ENCODE results near the gene PRR15.

PRR15 gene

DNA sequence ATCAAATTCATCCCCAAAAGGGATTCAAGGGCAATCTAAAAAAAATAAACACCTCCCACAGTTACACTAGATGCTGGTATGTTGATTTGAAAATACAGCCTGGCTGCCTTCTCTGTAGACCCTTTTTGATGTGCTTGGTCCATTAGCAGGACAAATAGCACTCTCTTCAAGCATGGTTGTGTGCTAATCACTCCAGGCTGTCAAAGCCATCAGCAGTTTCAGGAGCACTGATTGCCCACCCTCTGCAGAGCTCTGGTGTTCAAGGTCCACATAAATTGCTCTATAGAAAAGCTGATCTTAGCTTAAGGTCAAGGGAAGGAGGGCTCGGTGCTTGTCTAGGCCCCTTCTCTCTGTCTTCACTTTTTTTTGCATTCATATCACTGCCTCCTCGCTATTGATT is 35.4 kb downstream of the PRR15 start:
- ATAC-seq: no peak
- TF ChIP-seq CREB5 (CRISPR knock-in tag; IDR thresholded peaks at IDR 0.05; ENCODE audit: low read depth): no peak
- no peak for TF ChIP-seq RARB (CRISPR knock-in tag; IDR thresholded peaks at IDR 0.05)
- no peak for TF ChIP-seq ZNF565 (CRISPR knock-in tag; conservative IDR thresholded peaks at IDR 0.05; ENCODE audit: low read depth)
- TF ChIP-seq, protein P1, sequence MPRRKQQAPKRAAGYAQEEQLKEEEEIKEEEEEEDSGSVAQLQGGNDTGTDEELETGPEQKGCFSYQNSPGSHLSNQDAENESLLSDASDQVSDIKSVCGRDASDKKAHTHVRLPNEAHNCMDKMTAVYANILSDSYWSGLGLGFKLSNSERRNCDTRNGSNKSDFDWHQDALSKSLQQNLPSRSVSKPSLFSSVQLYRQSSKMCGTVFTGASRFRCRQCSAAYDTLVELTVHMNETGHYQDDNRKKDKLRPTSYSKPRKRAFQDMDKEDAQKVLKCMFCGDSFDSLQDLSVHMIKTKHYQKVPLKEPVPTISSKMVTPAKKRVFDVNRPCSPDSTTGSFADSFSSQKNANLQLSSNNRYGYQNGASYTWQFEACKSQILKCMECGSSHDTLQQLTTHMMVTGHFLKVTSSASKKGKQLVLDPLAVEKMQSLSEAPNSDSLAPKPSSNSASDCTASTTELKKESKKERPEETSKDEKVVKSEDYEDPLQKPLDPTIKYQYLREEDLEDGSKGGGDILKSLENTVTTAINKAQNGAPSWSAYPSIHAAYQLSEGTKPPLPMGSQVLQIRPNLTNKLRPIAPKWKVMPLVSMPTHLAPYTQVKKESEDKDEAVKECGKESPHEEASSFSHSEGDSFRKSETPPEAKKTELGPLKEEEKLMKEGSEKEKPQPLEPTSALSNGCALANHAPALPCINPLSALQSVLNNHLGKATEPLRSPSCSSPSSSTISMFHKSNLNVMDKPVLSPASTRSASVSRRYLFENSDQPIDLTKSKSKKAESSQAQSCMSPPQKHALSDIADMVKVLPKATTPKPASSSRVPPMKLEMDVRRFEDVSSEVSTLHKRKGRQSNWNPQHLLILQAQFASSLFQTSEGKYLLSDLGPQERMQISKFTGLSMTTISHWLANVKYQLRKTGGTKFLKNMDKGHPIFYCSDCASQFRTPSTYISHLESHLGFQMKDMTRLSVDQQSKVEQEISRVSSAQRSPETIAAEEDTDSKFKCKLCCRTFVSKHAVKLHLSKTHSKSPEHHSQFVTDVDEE (CRISPR knock-in tag; IDR thresholded peaks at IDR 0.05): no peak
- no peak for TF ChIP-seq ESRRG (CRISPR knock-in tag; IDR thresholded peaks at IDR 0.05)
- TF ChIP-seq PPARA (CRISPR knock-in tag; IDR thresholded peaks at IDR 0.05; ENCODE audit: borderline replicate concordance): no peak

- no peak for ATAC-seq
- no peak for TF ChIP-seq ESRRG (CRISPR knock-in tag; IDR thresholded peaks at IDR 0.05)
- TF ChIP-seq ISL1 (CRISPR knock-in tag; IDR thresholded peaks at IDR 0.05): no peak
- no peak for TF ChIP-seq ZNF70 (CRISPR knock-in tag; IDR thresholded peaks at IDR 0.05)
- TF ChIP-seq, protein P1 (CRISPR knock-in tag; IDR thresholded peaks at IDR 0.05): no peak
- no peak for TF ChIP-seq ARNTL (CRISPR knock-in tag; IDR thresholded peaks at IDR 0.05; ENCODE audit: borderline replicate concordance, low read depth)
- no peak for TF ChIP-seq CSDC2 (CRISPR knock-in tag; IDR thresholded peaks at IDR 0.05)
Measured at GRCh38 chr7:29600661-29601060, 37.0 kb downstream of the PRR15 start.

DNA sequence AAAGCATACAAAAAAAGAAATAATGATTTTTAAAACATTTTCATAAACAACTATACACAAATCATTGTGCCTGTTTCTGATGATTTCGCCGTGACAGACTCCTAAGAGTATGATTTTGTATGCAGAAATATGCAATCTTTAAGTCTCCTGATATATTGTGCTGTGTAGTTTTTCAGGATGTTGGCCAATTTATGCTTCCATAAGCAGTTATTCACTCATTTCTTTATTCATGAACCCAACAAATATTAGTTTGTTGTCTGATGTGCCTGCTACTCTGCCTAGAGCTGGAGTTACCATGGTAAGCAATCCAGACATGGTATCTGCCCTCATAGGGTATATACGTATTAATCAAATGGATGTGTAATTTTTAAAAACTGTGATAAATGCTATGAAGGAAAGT is 40.4 kb downstream of the PRR15 start:
- ATAC-seq: no peak
- TF ChIP-seq CSRNP3 (CRISPR knock-in tag; IDR thresholded peaks at IDR 0.05): no peak
- no peak for TF ChIP-seq CREB5 (CRISPR knock-in tag; IDR thresholded peaks at IDR 0.05; ENCODE audit: low read depth)
- TF ChIP-seq BACH2 (CRISPR knock-in tag; IDR thresholded peaks at IDR 0.05; ENCODE audit: borderline replicate concordance): no peak
- no peak for TF ChIP-seq SNAI2 (CRISPR knock-in tag; IDR thresholded peaks at IDR 0.05)
- no peak for TF ChIP-seq ZFP3 (CRISPR knock-in tag; IDR thresholded peaks at IDR 0.05)
- no peak for TF ChIP-seq OSR1 (CRISPR knock-in tag; IDR thresholded peaks at IDR 0.05)
- TF ChIP-seq RARB (CRISPR knock-in tag; IDR thresholded peaks at IDR 0.05): no peak
- TF ChIP-seq ESRRG (CRISPR knock-in tag; IDR thresholded peaks at IDR 0.05): no peak
- TF ChIP-seq ARNTL (CRISPR knock-in tag; IDR thresholded peaks at IDR 0.05; ENCODE audit: borderline replicate concordance, low read depth): no peak
- no peak for TF ChIP-seq ZC3H10 (CRISPR knock-in tag; IDR thresholded peaks at IDR 0.05)
- no peak for TF ChIP-seq GLIS3 (CRISPR knock-in tag; IDR thresholded peaks at IDR 0.05)
- TF ChIP-seq ISL1 (CRISPR knock-in tag; IDR thresholded peaks at IDR 0.05): no peak
- no peak for TF ChIP-seq ZNF70 (CRISPR knock-in tag; IDR thresholded peaks at IDR 0.05)
- no peak for TF ChIP-seq ZNF565 (CRISPR knock-in tag; conservative IDR thresholded peaks at IDR 0.05; ENCODE audit: low read depth)

DNA sequence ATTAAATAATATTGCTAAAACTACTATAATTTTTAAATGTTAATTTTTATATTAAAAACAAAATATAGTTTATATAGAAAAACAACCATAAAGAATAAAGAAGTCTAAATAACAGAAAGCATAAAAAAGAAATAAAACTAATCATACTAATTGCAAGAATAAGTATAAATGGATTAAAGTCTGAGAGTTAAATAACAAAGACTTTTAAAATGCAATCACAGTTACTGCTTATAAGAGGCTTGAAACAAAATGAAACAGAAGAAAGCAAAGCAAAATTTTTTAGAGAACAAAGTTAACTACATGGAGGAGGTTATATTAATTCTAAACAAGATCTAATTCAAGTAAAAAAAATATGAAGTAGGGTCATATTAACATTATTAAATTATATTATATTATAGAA is 41.1 kb downstream of the PRR15 start:
- TF ChIP-seq SNAI2 (CRISPR knock-in tag; IDR thresholded peaks at IDR 0.05) (no peak), CREB5 (CRISPR knock-in tag; IDR thresholded peaks at IDR 0.05; ENCODE audit: low read depth) (no peak), ZNF8 (CRISPR knock-in tag; IDR thresholded peaks at IDR 0.05) (no peak), BACH2 (CRISPR knock-in tag; IDR thresholded peaks at IDR 0.05; ENCODE audit: borderline replicate concordance) (no peak), ZNF565 (CRISPR knock-in tag; conservative IDR thresholded peaks at IDR 0.05; ENCODE audit: low read depth) (no peak), POU6F1 (CRISPR knock-in tag; IDR thresholded peaks at IDR 0.05; ENCODE audit: borderline replicate concordance, low read depth) (no peak), CSDC2 (CRISPR knock-in tag; IDR thresholded peaks at IDR 0.05) (no peak), ZNF70 (CRISPR knock-in tag; IDR thresholded peaks at IDR 0.05) (no peak), CSRNP3 (CRISPR knock-in tag; IDR thresholded peaks at IDR 0.05) (no peak), RARB (CRISPR knock-in tag; IDR thresholded peaks at IDR 0.05) (no peak)
- ATAC-seq: no peak

Measured in SK-N-SH treated with all-trans-retinoic acid at 6 μM for 48 hours (cell line).